Suprapubic skin (tissue), 4 donors: ENCODE measurements around the gene IMMP2L.

Experiments
- EP300 ChIP-seq: sonication (generic); formaldehyde crosslinking; IDR thresholded peaks from one replicate; pipeline ENCODE4 v1.6.1; 2017; ENCODE audit warnings: antibody characterized with exemption
- POLR2A ChIP-seq, 2 donors: fragments of 450-650 bp; IDR thresholded peaks; one replicate each; pipeline ENCODE4 v1.6.1; 2017; ENCODE audit warnings: antibody characterized with exemption in 2 of 2, mild to moderate bottlenecking in 2 of 2, moderate library complexity in 2 of 2
- POLR2AphosphoS5 ChIP-seq, 3 donors: sonication (generic); formaldehyde crosslinking; IDR thresholded peaks; one replicate each; pipeline ENCODE4 v1.6.1; 2017; ENCODE audit warnings: antibody characterized with exemption in 3 of 3
- TF ChIP-seq, protein P1 (sequence below), 2 donors: fragments of 200-600 bp in 1 of 2; fragments of 450-650 bp in 1 of 2; sonication (generic) in 1 of 2; IDR thresholded peaks; one replicate each; pipeline ENCODE4 v1.5.1; 2016 to 2019; ENCODE audit warnings: antibody characterized with exemption in 2 of 2, mild to moderate bottlenecking in 1 of 2, moderate library complexity in 1 of 2

DNA sequence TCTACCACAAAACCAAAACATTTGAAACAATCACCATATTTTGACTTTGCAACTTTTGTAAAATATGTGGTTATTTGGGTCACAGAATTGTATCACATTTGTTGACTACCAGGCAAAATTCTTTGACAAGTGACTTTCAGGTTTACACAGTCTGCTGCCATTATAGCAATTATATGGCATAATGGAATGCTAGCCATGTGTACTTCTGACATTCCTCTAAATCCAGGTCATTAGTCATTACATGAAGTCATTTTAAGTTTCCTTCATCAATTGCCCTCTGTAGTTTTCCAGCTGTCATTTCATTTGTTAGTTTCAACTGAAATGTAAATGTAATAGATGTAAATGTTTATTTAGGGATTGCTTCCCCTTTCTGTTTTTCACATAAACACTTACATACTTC, 137.5 kb downstream of the IMMP2L start:
- TF ChIP-seq, protein P1, sequence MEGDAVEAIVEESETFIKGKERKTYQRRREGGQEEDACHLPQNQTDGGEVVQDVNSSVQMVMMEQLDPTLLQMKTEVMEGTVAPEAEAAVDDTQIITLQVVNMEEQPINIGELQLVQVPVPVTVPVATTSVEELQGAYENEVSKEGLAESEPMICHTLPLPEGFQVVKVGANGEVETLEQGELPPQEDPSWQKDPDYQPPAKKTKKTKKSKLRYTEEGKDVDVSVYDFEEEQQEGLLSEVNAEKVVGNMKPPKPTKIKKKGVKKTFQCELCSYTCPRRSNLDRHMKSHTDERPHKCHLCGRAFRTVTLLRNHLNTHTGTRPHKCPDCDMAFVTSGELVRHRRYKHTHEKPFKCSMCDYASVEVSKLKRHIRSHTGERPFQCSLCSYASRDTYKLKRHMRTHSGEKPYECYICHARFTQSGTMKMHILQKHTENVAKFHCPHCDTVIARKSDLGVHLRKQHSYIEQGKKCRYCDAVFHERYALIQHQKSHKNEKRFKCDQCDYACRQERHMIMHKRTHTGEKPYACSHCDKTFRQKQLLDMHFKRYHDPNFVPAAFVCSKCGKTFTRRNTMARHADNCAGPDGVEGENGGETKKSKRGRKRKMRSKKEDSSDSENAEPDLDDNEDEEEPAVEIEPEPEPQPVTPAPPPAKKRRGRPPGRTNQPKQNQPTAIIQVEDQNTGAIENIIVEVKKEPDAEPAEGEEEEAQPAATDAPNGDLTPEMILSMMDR (IDR thresholded peaks at IDR 0.05): no peak
- TF ChIP-seq POLR2AphosphoS5 (IDR thresholded peaks at IDR 0.05): no peak
- TF ChIP-seq POLR2A (IDR thresholded peaks at IDR 0.05): no peak
- TF ChIP-seq EP300: no peak
